Colonic mucosa (tissue), 4 donors: ENCODE measurements around the gene LHFPL2. TPM values are rescaled to one million over a fixed set of nuclear protein-coding genes. Genes with fewer than 3 reads are reported as not detected.

Experiments used
- DNase-seq: peaks from one replicate; pipeline ENCODE4 v3.0.0-alpha.2; 2020
- H3K27ac ChIP-seq: fragments of 200-600 bp; one replicate; pipeline ENCODE4 v1.8.0; 2021
- H3K27me3 ChIP-seq: fragments of 200-600 bp; one replicate; pipeline ENCODE4 v1.8.0; 2021
- H3K36me3 ChIP-seq: fragments of 200-600 bp; one replicate; pipeline ENCODE4 v1.8.0; 2021
- H3K4me1 ChIP-seq: fragments of 200-600 bp; one replicate; pipeline ENCODE4 v1.8.0; 2021; ENCODE audit warnings: mild to moderate bottlenecking
- H3K4me3 ChIP-seq: fragments of 200-600 bp; one replicate; pipeline ENCODE4 v1.8.0; 2021
- H3K9ac ChIP-seq, 2 donors: one replicate each; pipeline ENCODE4 v1.7.0; 2013; ENCODE audit warnings: control low read depth in 2 of 2, low read depth in 2 of 2, low read length in 2 of 2
- H3K9me3 ChIP-seq: fragments of 200-600 bp; one replicate; pipeline ENCODE4 v1.8.0; 2021
- intact Hi-C: fragments of 100-400 bp; cut with DNase I; formaldehyde crosslinking; loops from one replicate; pipeline ENCODE4 v1.14.1; 2022
- total RNA-seq, 2 donors: library from RNA; stranded (reverse); fragmentation: NEBNext Ultra II Directional in 1 of 2; extraction: Animal tissue kit (Norgen Biotek cat#: 25700) in 1 of 2; gene quantifications; one replicate each; pipeline ENCODE4 v1.2.1, GENCODE V29; 2021
- TF ChIP-seq, protein P1 (sequence below): fragments of 200-600 bp; IDR thresholded peaks from one replicate; pipeline ENCODE4 v1.8.0; 2022; ENCODE audit warnings: antibody characterized with exemption, mild to moderate bottlenecking
- donor health status: healthy.
- donor health status: DM: no; HTN: no; CAD: no.
- donor health status: DM: no; HTN: no; CAD: no.

Gene LHFPL2
- total RNA-seq, 2 donors from 2014 or later, result 35.5 to 39.2 TPM

DNA sequence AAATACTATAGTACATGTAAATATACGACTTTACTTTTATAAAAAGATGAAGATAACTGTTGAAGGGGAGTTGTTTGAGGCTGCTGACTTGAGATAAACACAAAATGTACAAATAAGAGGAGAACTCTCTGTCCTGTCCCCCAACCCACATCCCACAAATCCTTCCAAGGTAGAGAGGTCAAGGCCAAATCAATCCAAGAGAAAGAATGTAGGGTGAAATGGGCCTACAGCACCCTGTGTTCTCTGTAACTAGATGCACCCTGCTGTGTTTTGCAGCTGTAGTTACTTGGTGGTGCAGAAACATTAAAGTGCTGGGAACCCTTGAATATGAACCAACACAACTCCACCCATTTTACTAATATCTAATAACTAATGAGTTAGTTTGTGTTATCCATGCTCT, 2.0 kb upstream of the LHFPL2 start:
- TF ChIP-seq, protein P1, sequence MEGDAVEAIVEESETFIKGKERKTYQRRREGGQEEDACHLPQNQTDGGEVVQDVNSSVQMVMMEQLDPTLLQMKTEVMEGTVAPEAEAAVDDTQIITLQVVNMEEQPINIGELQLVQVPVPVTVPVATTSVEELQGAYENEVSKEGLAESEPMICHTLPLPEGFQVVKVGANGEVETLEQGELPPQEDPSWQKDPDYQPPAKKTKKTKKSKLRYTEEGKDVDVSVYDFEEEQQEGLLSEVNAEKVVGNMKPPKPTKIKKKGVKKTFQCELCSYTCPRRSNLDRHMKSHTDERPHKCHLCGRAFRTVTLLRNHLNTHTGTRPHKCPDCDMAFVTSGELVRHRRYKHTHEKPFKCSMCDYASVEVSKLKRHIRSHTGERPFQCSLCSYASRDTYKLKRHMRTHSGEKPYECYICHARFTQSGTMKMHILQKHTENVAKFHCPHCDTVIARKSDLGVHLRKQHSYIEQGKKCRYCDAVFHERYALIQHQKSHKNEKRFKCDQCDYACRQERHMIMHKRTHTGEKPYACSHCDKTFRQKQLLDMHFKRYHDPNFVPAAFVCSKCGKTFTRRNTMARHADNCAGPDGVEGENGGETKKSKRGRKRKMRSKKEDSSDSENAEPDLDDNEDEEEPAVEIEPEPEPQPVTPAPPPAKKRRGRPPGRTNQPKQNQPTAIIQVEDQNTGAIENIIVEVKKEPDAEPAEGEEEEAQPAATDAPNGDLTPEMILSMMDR, result no peak
- H3K4me1 ChIP-seq, result peaks cover 6% of the 10 kb centered on the region
- H3K27ac ChIP-seq, result no peak overlapping the region
- DNase-seq, result no peak
- intact Hi-C loops, result loop anchor here (10.0 kb wide), 1 partner anchor 304 kb away; no protein-coding TSS in a partner anchor
- H3K9ac ChIP-seq, result no peak overlapping the region
- no peaks in the 10 kb centered on the region for H3K27me3 ChIP-seq
- H3K4me3 ChIP-seq, result no peak overlapping the region
- H3K9me3 ChIP-seq, result no peaks in the 10 kb centered on the region
- H3K36me3 ChIP-seq, result no peaks in the 10 kb centered on the region

DNA sequence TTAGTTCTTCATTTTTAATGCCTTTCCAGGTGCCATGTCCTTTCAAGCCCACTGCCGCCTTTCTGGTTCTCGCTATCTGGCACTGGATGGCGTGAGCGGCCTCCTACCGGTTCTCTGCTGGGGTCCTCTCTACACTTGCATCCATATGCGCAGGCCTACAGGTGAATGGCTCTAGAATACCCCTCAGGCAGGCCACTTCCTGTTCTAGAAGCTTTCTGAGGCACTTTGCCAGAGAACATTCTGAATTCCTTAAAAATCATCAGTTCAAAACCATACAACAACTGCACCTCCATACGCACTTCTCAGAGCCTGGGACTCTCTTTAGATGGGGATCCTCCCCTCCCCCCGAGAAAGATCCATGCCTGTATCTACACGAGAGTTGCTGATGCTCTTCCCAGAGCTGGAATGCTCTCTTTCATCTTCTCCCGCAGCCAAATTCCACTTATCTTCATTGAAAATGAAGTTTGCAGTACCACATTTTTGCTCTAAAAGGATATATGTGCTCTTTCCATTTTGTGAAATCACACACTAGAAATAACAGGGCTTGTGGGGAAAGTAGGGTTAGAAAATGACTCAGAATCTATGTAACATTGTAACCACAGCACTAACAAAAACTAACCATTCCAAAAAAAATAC, 1.4 kb upstream of the LHFPL2 start:
- H3K4me3 ChIP-seq, result no peak overlapping the region
- intact Hi-C loops, result loop anchor here (10.0 kb wide), 1 partner anchor 305 kb away; no protein-coding TSS in a partner anchor
- no peaks in the 10 kb centered on the region for H3K27me3 ChIP-seq
- no peak overlapping the region for H3K27ac ChIP-seq
- H3K36me3 ChIP-seq, result no peaks in the 10 kb centered on the region
- no peak for DNase-seq
- H3K9ac ChIP-seq, result peak overlapping the region in 1 of 2 donors; percentile 19
- H3K4me1 ChIP-seq, result peaks cover 6% of the 10 kb centered on the region
- TF ChIP-seq, protein P1, result no peak
- no peaks in the 10 kb centered on the region for H3K9me3 ChIP-seq

DNA sequence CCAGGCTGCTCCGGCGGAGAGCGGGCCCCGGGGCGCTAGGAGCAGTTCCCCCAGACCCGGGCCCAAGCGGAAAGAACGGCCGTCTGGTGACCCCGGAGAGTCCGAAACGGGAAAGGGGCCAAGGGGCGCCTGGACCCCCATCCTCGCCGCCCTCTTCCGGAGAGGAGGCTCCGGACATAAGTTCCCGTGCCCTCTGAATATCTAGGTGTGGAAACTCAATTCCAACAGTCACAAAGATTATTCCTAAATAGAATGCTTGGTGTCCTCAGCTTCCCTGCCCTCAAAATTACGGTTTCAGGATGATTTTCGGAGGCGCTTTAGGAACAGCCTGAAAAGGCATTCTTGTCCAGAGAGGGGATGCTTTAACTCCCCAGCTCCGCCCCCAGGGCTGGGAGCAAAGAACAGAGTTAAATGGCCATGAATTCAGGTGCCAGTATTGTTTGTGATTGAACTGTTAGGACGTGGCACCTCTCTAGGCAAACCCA, 681 bp upstream of the LHFPL2 start:
- TF ChIP-seq, protein P1, result no peak
- peak overlapping the region; percentile 64 to 92 for H3K9ac ChIP-seq
- peak overlapping the region; percentile 94 for H3K27ac ChIP-seq
- H3K4me3 ChIP-seq, result peak overlapping the region; percentile 85
- peaks cover 6% of the 10 kb centered on the region for H3K4me1 ChIP-seq
- DNase-seq, result peak; percentile 50
- H3K27me3 ChIP-seq, result no peaks in the 10 kb centered on the region
- H3K9me3 ChIP-seq, result no peaks in the 10 kb centered on the region
- intact Hi-C loops, result no loop called here
- H3K36me3 ChIP-seq, result no peaks in the 10 kb centered on the region

DNA sequence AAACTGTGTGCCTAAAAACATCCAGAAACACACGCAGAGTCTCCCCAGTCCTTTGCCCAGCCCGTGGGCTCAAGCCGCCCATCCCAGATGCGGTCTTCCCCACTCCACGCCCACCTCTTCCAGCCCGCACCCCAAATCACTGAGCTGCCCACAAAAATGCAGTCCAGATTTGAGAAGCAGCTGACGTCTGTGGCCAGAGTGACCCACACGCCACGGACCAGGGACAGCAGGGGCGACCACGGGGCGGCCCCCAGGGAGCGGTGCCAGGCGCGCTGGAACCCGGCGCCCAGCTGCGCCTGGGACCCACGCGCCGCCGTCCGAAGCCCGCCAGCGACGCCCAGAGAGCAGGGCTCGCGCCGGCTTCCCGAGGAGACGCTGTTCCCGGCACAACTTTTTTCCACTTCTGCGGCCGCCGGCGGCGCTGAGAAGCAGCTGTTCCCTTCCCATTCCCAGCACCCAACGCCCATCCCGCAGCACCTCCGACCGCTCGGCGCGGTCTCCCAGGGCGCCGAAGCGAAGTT, 674 bp downstream of the LHFPL2 start:
- peak overlapping the region; percentile 81 to 92 for H3K9ac ChIP-seq
- H3K27ac ChIP-seq, result peak overlapping the region; percentile 94
- peak overlapping the region; percentile 85 for H3K4me3 ChIP-seq
- H3K36me3 ChIP-seq, result no peaks in the 10 kb centered on the region
- H3K4me1 ChIP-seq, result no peaks in the 10 kb centered on the region
- TF ChIP-seq, protein P1, result no peak
- DNase-seq, result peak; percentile 62
- no peaks in the 10 kb centered on the region for H3K27me3 ChIP-seq
- intact Hi-C loops, result no loop called here
- no peaks in the 10 kb centered on the region for H3K9me3 ChIP-seq

DNA sequence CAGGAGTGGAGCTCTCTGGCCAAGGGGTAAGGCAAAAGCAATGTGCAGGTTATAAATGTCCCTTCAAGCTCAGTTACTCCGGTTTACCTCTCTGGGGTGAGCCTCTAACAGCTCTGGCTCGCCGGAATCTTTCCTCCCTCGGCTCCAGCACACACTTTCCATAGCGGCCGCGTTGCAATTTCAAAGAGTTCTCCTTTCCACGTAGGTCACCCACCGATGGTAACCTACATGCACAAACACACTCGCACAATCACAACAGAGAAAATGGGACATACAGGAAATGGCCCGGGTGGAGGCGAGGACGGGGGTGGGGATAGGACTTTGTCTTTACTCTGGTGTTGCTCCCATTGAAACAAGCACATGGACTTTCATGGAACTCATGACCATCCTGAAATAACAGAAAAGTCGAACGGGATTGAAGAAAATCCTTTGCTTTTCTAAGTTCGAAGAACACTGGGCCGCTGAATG, 1.2 kb downstream of the LHFPL2 start:
- TF ChIP-seq, protein P1, result no peak
- H3K4me3 ChIP-seq, result peak overlapping the region; percentile 85
- H3K36me3 ChIP-seq, result no peaks in the 10 kb centered on the region
- H3K9ac ChIP-seq, result peak overlapping the region; percentile 81 to 92
- no peaks in the 10 kb centered on the region for H3K27me3 ChIP-seq
- intact Hi-C loops, result no loop called here
- H3K9me3 ChIP-seq, result no peaks in the 10 kb centered on the region
- peak overlapping the region; percentile 94 for H3K27ac ChIP-seq
- DNase-seq, result peak; percentile 71
- H3K4me1 ChIP-seq, result no peaks in the 10 kb centered on the region
